ENCODE results near the gene ACOT6.
"Not testable (repeated sequence)": the region's sequence is repeated elsewhere in the genome, so short reads cannot be mapped to it uniquely, and the experiment has no call there.

Gene ACOT6

DNA sequence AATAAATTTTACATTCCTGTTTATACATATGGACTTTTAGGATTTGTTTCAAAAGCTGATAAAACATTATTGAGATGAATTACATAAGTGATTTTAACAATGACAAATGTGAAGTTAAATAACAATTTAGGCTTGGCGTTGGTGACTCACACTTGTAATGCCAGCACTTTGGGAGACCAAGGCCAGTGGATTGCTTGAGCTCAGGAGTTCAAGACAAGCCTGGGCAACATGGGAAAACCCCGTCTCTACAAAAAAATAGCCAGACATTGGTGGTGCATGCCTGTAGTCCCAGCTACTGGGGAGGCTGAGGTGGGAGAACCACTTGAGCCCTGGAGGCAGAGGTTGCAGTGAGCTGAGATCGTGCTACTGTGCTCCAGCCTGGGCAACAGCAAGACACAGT, 35.9 kb upstream of the ACOT6 start:
- H3K4me3 ChIP-seq (ENCODE audit: low read length): no peak overlapping the region
- DNase-seq (ENCODE audit: low read depth): peak; percentile 88
- TF ChIP-seq, protein P1, sequence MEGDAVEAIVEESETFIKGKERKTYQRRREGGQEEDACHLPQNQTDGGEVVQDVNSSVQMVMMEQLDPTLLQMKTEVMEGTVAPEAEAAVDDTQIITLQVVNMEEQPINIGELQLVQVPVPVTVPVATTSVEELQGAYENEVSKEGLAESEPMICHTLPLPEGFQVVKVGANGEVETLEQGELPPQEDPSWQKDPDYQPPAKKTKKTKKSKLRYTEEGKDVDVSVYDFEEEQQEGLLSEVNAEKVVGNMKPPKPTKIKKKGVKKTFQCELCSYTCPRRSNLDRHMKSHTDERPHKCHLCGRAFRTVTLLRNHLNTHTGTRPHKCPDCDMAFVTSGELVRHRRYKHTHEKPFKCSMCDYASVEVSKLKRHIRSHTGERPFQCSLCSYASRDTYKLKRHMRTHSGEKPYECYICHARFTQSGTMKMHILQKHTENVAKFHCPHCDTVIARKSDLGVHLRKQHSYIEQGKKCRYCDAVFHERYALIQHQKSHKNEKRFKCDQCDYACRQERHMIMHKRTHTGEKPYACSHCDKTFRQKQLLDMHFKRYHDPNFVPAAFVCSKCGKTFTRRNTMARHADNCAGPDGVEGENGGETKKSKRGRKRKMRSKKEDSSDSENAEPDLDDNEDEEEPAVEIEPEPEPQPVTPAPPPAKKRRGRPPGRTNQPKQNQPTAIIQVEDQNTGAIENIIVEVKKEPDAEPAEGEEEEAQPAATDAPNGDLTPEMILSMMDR (IDR thresholded peaks at IDR 0.05; ENCODE audit: insufficient read depth, low read depth, low read length, missing control alignments): no peak

DNA sequence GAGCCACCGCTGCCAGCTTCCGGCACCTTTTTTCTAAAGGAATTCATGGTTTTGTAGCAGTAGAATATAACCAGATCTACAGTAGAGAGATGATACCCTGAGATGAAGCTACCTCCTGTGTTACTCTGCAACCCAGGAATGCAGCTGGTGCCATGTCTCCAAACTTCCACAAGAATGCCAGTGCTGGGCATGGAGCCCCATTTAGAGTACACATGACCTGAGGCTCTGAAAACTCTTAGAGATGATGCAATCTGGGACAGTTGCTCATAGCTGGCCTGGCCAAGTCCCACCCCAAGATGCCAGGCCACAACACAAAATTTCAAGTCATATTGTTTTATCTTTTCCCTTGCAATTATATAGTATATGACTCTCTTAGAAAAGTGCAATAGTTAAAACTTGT, 35.1 kb upstream of the ACOT6 start:
- not testable (repeated sequence) for H3K4me3 ChIP-seq (ENCODE audit: low read length); DNase-seq (ENCODE audit: low read depth)

DNA sequence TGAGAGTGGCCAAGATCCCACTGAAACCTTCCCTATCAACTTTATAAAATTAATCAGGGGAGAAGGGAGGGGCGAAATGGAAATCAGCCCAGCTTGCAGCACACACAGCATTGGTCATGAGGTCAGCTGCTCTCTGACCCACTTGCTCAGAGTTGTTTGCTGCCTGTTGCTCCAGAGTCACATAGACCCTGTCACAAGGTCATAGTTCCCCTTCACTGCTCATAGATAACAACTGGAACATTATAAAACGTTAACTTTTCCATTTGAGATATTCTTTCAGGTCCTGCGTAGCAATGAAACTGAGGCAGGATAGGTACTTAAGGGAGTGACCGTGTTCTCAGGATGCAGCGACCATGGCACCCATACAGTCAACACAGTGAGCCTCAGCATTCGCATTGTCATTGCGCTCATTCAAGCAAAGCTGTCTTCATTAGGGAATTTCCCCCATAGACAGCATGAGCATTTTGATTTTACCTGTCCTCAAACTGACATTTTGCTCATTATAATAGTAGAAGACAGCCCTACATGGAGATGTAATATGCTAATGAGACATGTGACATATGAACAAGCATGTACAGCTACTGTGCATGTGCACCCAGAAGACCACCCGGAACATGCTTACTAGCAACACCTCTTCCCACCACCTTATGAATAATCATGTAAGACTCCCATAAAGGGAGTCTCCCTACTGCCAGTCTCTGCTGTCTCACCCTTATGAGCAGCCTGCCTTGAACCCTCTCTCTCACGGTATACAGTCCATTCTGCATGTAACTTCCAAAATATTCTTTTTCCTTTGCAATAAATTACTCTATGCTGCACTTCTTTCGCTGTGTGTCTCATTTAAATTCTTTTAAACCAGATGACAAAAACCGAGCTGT, 30.0 kb upstream of the ACOT6 start:
- not testable (repeated sequence) for DNase-seq (ENCODE audit: low read depth); H3K4me3 ChIP-seq (ENCODE audit: low read length)

DNA sequence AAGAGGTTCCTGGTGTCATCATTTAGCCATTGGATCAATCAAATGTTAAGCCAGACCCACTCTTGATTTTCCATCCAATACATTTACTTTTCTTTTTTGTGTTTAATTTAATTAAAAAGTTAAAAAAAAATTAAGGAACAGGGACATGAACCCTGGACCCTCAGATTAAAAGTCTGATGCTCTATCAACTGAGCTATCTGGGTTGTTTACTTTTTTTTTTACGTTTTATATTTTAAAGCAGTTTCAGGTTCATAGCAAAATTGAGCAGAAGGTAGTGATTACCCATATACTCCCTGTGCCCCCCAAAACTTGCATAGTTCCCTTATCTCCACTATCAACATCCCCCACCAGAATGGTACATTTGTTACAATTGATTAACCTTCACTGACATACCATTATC, 23.6 kb upstream of the ACOT6 start:
- no peak overlapping the region for H3K4me3 ChIP-seq (ENCODE audit: low read length)
- DNase-seq (ENCODE audit: low read depth): no peak
- TF ChIP-seq, protein P1 (IDR thresholded peaks at IDR 0.05; ENCODE audit: insufficient read depth, low read depth, low read length, missing control alignments): no peak

DNA sequence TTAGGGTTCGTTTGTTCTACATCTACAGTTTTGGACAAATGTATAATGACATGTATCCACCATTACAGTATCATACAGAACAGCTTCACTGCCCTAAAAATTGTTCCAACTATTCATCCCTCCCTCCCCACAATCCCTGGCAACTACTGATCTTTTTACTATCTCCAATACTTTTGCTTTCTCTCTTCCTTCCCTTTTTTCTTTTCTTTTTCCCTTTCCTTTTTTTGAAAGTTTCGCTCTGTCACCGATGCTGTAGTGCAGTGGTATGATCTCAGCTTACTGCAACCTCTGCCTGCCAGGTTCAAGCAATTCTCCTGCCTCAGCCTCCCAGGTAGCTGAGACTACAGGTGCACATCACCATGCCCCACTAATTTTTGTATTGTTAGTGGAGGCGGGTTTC, 23.2 kb upstream of the ACOT6 start:
- DNase-seq (ENCODE audit: low read depth): no peak

DNA sequence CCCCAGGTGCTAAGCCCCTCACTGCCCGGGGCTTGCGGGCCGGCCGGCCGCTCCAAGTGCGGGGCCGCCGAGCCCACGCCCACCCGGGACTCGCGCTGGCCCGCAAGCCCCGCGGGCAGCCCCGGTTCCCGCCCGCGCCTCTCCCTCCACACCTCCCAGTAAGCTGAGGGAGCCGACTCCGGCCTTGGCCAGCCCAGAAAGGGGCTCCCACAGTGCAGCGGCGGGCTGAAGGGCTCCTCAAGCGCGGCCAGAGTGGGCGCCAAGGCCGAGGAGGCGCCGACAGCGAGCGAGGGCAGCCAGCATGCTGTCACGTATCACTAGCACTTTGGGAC, 21.7 kb upstream of the ACOT6 start:
- DNase-seq (ENCODE audit: low read depth); H3K4me3 ChIP-seq (ENCODE audit: low read length): not testable (repeated sequence)

More for the DNA sequence above, 23.2 kb upstream of the ACOT6 start:
- TF ChIP-seq, protein P1 (IDR thresholded peaks at IDR 0.05; ENCODE audit: insufficient read depth, low read depth, low read length, missing control alignments): no peak
- no peak overlapping the region for H3K4me3 ChIP-seq (ENCODE audit: low read length)

DNA sequence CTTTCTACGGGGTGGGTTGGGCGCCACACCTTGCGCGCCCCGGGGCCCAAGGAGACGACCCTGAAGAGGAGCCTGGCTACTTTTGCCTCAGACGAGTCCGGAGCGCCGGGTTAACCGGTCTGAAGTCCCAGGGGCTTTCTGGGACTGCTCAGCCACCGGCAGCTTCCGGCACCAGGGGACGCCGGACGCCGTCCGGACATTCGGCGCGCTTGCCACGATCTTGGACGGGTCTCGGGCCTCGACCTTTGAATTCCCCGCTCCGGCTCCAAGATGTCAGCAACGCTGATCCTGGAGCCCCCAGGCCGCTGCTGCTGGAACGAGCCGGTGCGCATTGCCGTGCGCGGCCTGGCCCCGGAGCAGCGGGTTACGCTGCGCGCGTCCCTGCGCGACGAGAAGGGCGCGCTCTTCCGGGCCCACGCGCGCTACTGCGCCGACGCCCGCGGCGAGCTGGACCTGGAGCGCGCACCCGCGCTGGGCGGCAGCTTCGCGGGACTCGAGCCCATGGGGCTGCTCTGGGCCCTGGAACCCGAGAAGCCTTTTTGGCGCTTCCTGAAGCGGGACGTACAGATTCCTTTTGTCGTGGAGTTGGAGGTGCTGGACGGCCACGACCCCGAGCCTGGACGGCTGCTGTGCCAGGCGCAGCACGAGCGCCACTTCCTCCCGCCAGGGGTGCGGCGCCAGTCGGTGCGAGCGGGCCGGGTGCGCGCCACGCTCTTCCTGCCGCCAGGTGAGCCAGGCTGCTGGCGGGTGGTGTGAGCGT, 20.4 kb upstream of the ACOT6 start, which contains the start of gene ACOT4:
Gene ACOT4 (plus strand): TSS at position 184 of the 760 bp plus-strand sequence. CDS start 87 bp downstream, at position 271.
- TF ChIP-seq, protein P1 (IDR thresholded peaks at IDR 0.05; ENCODE audit: insufficient read depth, low read depth, low read length, missing control alignments): no peak
- H3K4me3 ChIP-seq (ENCODE audit: low read length): peak within 1 kb of the TSS; percentile 50
- DNase-seq (ENCODE audit: low read depth): peak; percentile 51

DNA sequence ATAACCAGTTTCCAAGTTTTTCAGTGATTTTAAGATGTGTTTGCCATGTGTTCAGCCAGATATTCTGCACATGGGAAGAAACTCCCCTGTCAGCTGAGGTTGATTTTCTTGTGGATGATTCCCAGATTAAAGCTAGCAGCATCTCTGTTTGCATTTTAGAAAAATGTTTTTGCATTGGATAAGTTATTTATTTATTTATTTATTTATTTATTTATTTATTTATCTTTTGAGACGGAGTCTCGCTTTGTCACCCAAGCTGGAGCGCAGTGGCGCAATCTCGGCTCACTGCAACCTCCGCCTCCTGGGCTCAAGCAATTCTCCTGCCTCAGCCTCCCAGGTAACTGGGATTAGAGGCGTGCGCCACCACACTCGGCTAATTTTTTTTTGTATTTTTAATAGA, 17.8 kb upstream of the ACOT6 start:
- TF ChIP-seq, protein P1 (IDR thresholded peaks at IDR 0.05; ENCODE audit: insufficient read depth, low read depth, low read length, missing control alignments): no peak
- no peak for DNase-seq (ENCODE audit: low read depth)
- H3K4me3 ChIP-seq (ENCODE audit: low read length): no peak overlapping the region

All from epithelial cell of esophagus (primary cell).